GM23338 (cell line): ENCODE data around the gene EXOC3L1. TPM values are rescaled to one million over a fixed set of nuclear protein-coding genes. Genes with fewer than 3 reads are reported as not detected.

Experiments used
- ATAC-seq: fragments of 200-7000 bp; cut with Tn5 transposase; 3 replicates; pipeline ENCODE4 v1.9.1; 2020
- DNase-seq: peaks from one replicate; pipeline ENCODE4 v3.0.0-alpha.2; 2015; ENCODE audit warnings: low spot score
- H2AFZ ChIP-seq: fragments of 200-600 bp; sonication (generic); 2 replicates; pipeline ENCODE4 v1.8.0; 2016; ENCODE audit warnings: antibody characterized with exemption, mild to moderate bottlenecking, moderate library complexity
- H3F3A ChIP-seq: fragments of 200-600 bp; sonication (generic); replicated peaks from 2 replicates; pipeline ENCODE4 v1.8.0; 2017; ENCODE audit warnings: antibody characterized with exemption, mixed run types, low read depth
- H3K27ac ChIP-seq: fragments of 200-600 bp; sonication (generic); 2 replicates; pipeline ENCODE4 v1.6.1; 2016; ENCODE audit warnings: low read depth
- H3K27me3 ChIP-seq: fragments of 200-600 bp; sonication (generic); 2 replicates; pipeline ENCODE4 v1.8.0; 2016; ENCODE audit warnings: mild to moderate bottlenecking, mixed run types, moderate library complexity; ENCODE audit not compliant: insufficient read depth
- H3K36me3 ChIP-seq: fragments of 200-600 bp; sonication (generic); 2 replicates; pipeline ENCODE4 v1.8.0; 2016; ENCODE audit warnings: mild to moderate bottlenecking; ENCODE audit not compliant: insufficient read depth
- H3K4me1 ChIP-seq: fragments of 200-600 bp; sonication (generic); 2 replicates; pipeline ENCODE4 v1.8.0; 2016; ENCODE audit warnings: mild to moderate bottlenecking, moderate library complexity; ENCODE audit not compliant: insufficient read depth
- H3K4me2 ChIP-seq: fragments of 200-600 bp; sonication (generic); 2 replicates; pipeline ENCODE4 v1.7.1; 2017; ENCODE audit warnings: mixed run types
- H3K4me3 ChIP-seq: fragments of 200-600 bp; sonication (generic); 2 replicates; pipeline ENCODE4 v1.6.1; 2016; ENCODE audit warnings: mixed run types
- H3K79me2 ChIP-seq: fragments of 200-600 bp; sonication (generic); replicated peaks from 2 replicates; pipeline ENCODE4 v1.8.0; 2017; ENCODE audit warnings: mild to moderate bottlenecking; ENCODE audit not compliant: insufficient read depth
- H3K9me2 ChIP-seq: fragments of 200-600 bp; sonication (generic); 2 replicates; pipeline ENCODE4 v1.8.0; 2017; ENCODE audit not compliant: insufficient read depth
- H4K20me1 ChIP-seq: fragments of 200-600 bp; sonication (generic); replicated peaks from 2 replicates; pipeline ENCODE4 v1.8.0; 2017; ENCODE audit warnings: mild to moderate bottlenecking; ENCODE audit not compliant: insufficient read depth
- H3K27ac Mint-ChIP-seq: 2 replicates; pipeline ENCODE4 v1.8.0; 2020; ENCODE audit warnings: inconsistent platforms, mild to moderate bottlenecking, moderate library complexity, mixed read lengths
- H3K27me3 Mint-ChIP-seq: 3 replicates; pipeline ENCODE4 v1.8.0; 2022; ENCODE audit warnings: low read depth, mild to moderate bottlenecking, moderate library complexity, mixed read lengths, inconsistent platforms; ENCODE audit not compliant: insufficient read depth, poor library complexity
- H3K36me3 Mint-ChIP-seq: 3 replicates; pipeline ENCODE4 v1.8.0; 2021; ENCODE audit warnings: low read depth, mild to moderate bottlenecking, inconsistent platforms, moderate library complexity, mixed read lengths
- H3K4me1 Mint-ChIP-seq: 3 replicates; pipeline ENCODE4 v1.8.0; 2020; ENCODE audit warnings: mild to moderate bottlenecking, inconsistent platforms, mixed read lengths
- H3K4me3 Mint-ChIP-seq: 3 replicates; pipeline ENCODE4 v1.8.0; 2021; ENCODE audit warnings: moderate library complexity, mild to moderate bottlenecking, inconsistent platforms, mixed read lengths
- H3K9me3 Mint-ChIP-seq: 3 replicates; pipeline ENCODE4 v1.8.0; 2020; ENCODE audit warnings: moderate library complexity, mild to moderate bottlenecking, inconsistent platforms, mixed read lengths
- CTCF ChIP-seq, 2 experiments: fragments of 200-600 bp in 1 of 2; sonication (generic) in 1 of 2; conservative IDR thresholded peaks; 2 replicates each; pipeline versions ENCODE4 v1.5.1 to v1.6.1; 2016 to 2017; ENCODE audit warnings: antibody characterized with exemption in 2 of 2, low read depth in 2 of 2, mild to moderate bottlenecking in 2 of 2, moderate library complexity in 1 of 2
- JUNB ChIP-seq: IDR thresholded peaks from one replicate; pipeline ENCODE4 v1.6.1; 2016; ENCODE audit warnings: antibody characterized with exemption; ENCODE audit not compliant: unreplicated experiment
- NANOG ChIP-seq: IDR thresholded peaks from 2 replicates; pipeline ENCODE4 v1.6.1; 2016; ENCODE audit warnings: antibody characterized with exemption, borderline replicate concordance
- POLR2AphosphoS5 ChIP-seq: IDR thresholded peaks from 2 replicates; pipeline ENCODE4 v1.6.1; 2016; ENCODE audit warnings: antibody characterized with exemption, low read depth
- REST ChIP-seq: IDR thresholded peaks from one replicate; pipeline ENCODE4 v1.6.1; 2018; ENCODE audit warnings: antibody characterized with exemption; ENCODE audit not compliant: unreplicated experiment
- ZNF462 ChIP-seq: fragments of 250-450 bp; sonication (Bioruptor Pico); IDR thresholded peaks from 2 replicates; pipeline ENCODE4 v1.5.0; 2020; ENCODE audit warnings: mild to moderate bottlenecking, moderate library complexity
- polyA plus RNA-seq: library from polyadenylated mRNA; unstranded; fragments of >200 nt; fragmentation: Nextera tagmentation; extraction: Ambion mirVana; gene quantifications from 2 replicates; pipeline ENCODE4 v1.2.1, GENCODE V29; 2016
- total RNA-seq: library from RNA; depleted of rRNA; stranded (reverse); fragments of >200 nt; shearing (Covaris generic); gene quantifications from 2 replicates; pipeline ENCODE4 v1.2.3, GENCODE V29; 2014

EXOC3L1 gene
- total and polyA plus RNA-seq, 2 experiments from 2014 or later = 1.1 to 2.3 TPM

- Histone ChIP-seq H3K4me2 (no peak overlapping the region), H3K27me3 (peaks cover 28% of the 10 kb centered on the region), H3F3A (0 out of 2 replicates have a peak, but pooled peaks cover 3% of the 10 kb centered on the region), H2AFZ (no peak overlapping the region), H3K9me2 (no peaks in the 10 kb centered on the region), H3K79me2 (peaks cover 10% of the 10 kb centered on the region), H3K4me1 (peaks cover 18% of the 10 kb centered on the region), H3K27ac (no peak overlapping the region), H3K4me3 (no peak overlapping the region), H3K36me3 (no peaks in the 10 kb centered on the region), H4K20me1 (no peaks in the 10 kb centered on the region)
- Mint-ChIP-seq H3K4me1 (peaks cover 22% of the 10 kb centered on the region), H3K36me3 (no peaks in the 10 kb centered on the region; the same call in 2 of the 3 replicates), H3K4me3 (no peak overlapping the region), H3K27me3 (peaks cover 30% of the 10 kb centered on the region), H3K27ac (no peak overlapping the region), H3K9me3 (no peaks in the 10 kb centered on the region; the same call in 2 of the 3 replicates)
- TF ChIP-seq ZNF462 (CRISPR knock-in tag) = no peak
- TF ChIP-seq JUNB = no peak
- no peak for TF ChIP-seq NANOG
- TF ChIP-seq POLR2AphosphoS5 = no peak
- no peak for TF ChIP-seq REST
- TF ChIP-seq CTCF (conservative IDR thresholded peaks at IDR 0.05; ENCODE audit: low read depth in 2 of 2) = no peak
- ATAC-seq (no peak), DNase-seq (no peak)
Measured at GRCh38 chr16:67187175-67187890, 2.6 kb downstream of the EXOC3L1 start.
